HG02610 (cell line): ENCODE results near the gene SBK3.
"Not testable (repeated sequence)": the region's sequence is repeated elsewhere in the genome, so short reads cannot be mapped to it uniquely, and the experiment has no call there.

ENCODE experiments used
- ATAC-seq: cut with Tn5 transposase; IDR thresholded peaks from one replicate; pipeline ENCODE4 v1.9.1; 2021; ENCODE audit warnings: mild to moderate bottlenecking, moderate library complexity; ENCODE audit not compliant: unreplicated experiment

SBK3 gene

GRCh38 chr19:55520691-55521292 is 24.6 kb downstream of the SBK3 start:
- no peak for ATAC-seq

GRCh38 chr19:55519451-55520311 is 25.7 kb downstream of the SBK3 start:
- no peak for ATAC-seq

GRCh38 chr19:55516878-55517620 is 28.3 kb downstream of the SBK3 start:
- ATAC-seq = peak; percentile 96

GRCh38 chr19:55508120-55508519 is 37.2 kb downstream of the SBK3 start:
- ATAC-seq = no peak

GRCh38 chr19:55504981-55505380 is 40.4 kb downstream of the SBK3 start:
- ATAC-seq = no peak

GRCh38 chr19:55504252-55504603 is 41.1 kb downstream of the SBK3 start:
- no peak for ATAC-seq

GRCh38 chr19:55503502-55504251 is 41.7 kb downstream of the SBK3 start:
- ATAC-seq = peak; percentile 88

GRCh38 chr19:55503157-55503501 is 42.2 kb downstream of the SBK3 start:
- ATAC-seq = no peak

GRCh38 chr19:55502197-55502952 is 43.0 kb downstream of the SBK3 start:
- no peak for ATAC-seq

GRCh38 chr19:55500368-55500952 is 44.9 kb downstream of the SBK3 start:
- no peak for ATAC-seq

GRCh38 chr19:55498246-55498840 is 47.0 kb downstream of the SBK3 start:
- no peak for ATAC-seq

- no peak for ATAC-seq
These were observed 47.6 kb downstream of the SBK3 start for GRCh38 chr19:55497763-55498162.

GRCh38 chr19:55496820-55497219 is 48.5 kb downstream of the SBK3 start:
- not testable (repeated sequence) for ATAC-seq

- ATAC-seq = no peak
These were observed 49.5 kb downstream of the SBK3 start for GRCh38 chr19:55495646-55496349.

GRCh38 chr19:55494172-55494761 is 51.1 kb downstream of the SBK3 start:
- no peak for ATAC-seq

GRCh38 chr19:55493645-55494171 is 51.6 kb downstream of the SBK3 start:
- no peak for ATAC-seq

GRCh38 chr19:55493052-55493644 is 52.2 kb downstream of the SBK3 start:
- ATAC-seq = no peak

- ATAC-seq = no peak
These were observed 52.9 kb downstream of the SBK3 start for GRCh38 chr19:55492362-55492944.
